PFSK-1 (cell line): ENCODE measurements around the gene TRAPPC14.

Experiments
- FOXP2 ChIP-seq: optimal IDR thresholded peaks from 2 replicates; pipeline ENCODE3; 2011; ENCODE audit warnings: borderline replicate concordance, control low read depth, inconsistent platforms; ENCODE audit not compliant: insufficient read depth; ENCODE audit errors: extremely low read length, extremely low read depth
- POLR2AphosphoS5 ChIP-seq: IDR thresholded peaks from 2 replicates; pipeline ENCODE4 v1.6.1; 2012; ENCODE audit warnings: low read depth, mild to moderate bottlenecking, control low read depth, low read length, moderate library complexity
- REST ChIP-seq, 2 experiments: IDR thresholded peaks; 2 replicates each; pipeline versions ENCODE4 v1.6.1 to v1.8.0; 2011 to 2012; ENCODE audit warnings: low read depth in 2 of 2, low read length in 2 of 2, control low read depth in 1 of 2, inconsistent platforms in 1 of 2, mild to moderate bottlenecking in 1 of 2, moderate library complexity in 1 of 2; ENCODE audit not compliant: insufficient read depth in 1 of 2
- SIN3A ChIP-seq: IDR thresholded peaks from 2 replicates; pipeline ENCODE4 v1.6.1; 2012; ENCODE audit warnings: mild to moderate bottlenecking, low read length, moderate library complexity, borderline replicate concordance; ENCODE audit not compliant: insufficient read depth
- TAF1 ChIP-seq: IDR thresholded peaks from 2 replicates; pipeline ENCODE4 v1.6.1; 2012; ENCODE audit warnings: low read length, control low read depth, borderline replicate concordance; ENCODE audit not compliant: insufficient read depth

Gene TRAPPC14

GRCh38 chr7:100132697-100133151 is 25.8 kb downstream of the TRAPPC14 start:
- TF ChIP-seq FOXP2 (no peak), TAF1 (no peak), REST (IDR thresholded peaks at IDR 0.05; ENCODE audit: insufficient read depth in 1 of 2, low read depth in 2 of 2, low read length in 2 of 2) (no peak), SIN3A (no peak), POLR2AphosphoS5 (no peak)

- TF ChIP-seq TAF1 = no peak
- no peak for TF ChIP-seq REST (IDR thresholded peaks at IDR 0.05; ENCODE audit: insufficient read depth in 1 of 2, low read depth in 2 of 2, low read length in 2 of 2)
- TF ChIP-seq SIN3A = no peak
- TF ChIP-seq FOXP2 = no peak
- TF ChIP-seq POLR2AphosphoS5 = no peak
Measured at GRCh38 chr7:100132126-100132525, 26.4 kb downstream of the TRAPPC14 start.

- TF ChIP-seq FOXP2 = no peak
Measured at GRCh38 chr7:100130608-100131453, 27.7 kb downstream of the TRAPPC14 start.

GRCh38 chr7:100128637-100128963 is 29.9 kb downstream of the TRAPPC14 start:
- TF ChIP-seq FOXP2 = no peak
- TF ChIP-seq REST (IDR thresholded peaks at IDR 0.05; ENCODE audit: insufficient read depth in 1 of 2, low read depth in 2 of 2, low read length in 2 of 2) = no peak
- no peak for TF ChIP-seq SIN3A
- no peak for TF ChIP-seq POLR2AphosphoS5
- TF ChIP-seq TAF1 = no peak

GRCh38 chr7:100127866-100128636 is 30.5 kb downstream of the TRAPPC14 start:
- TF ChIP-seq REST (IDR thresholded peaks at IDR 0.05; ENCODE audit: insufficient read depth in 1 of 2, low read depth in 2 of 2, low read length in 2 of 2) = no peak
- no peak for TF ChIP-seq POLR2AphosphoS5
- no peak for TF ChIP-seq TAF1
- no peak for TF ChIP-seq FOXP2
- TF ChIP-seq SIN3A = no peak
